ENCODE results near the gene SNURF.
"Not testable (repeated sequence)": the region's sequence is repeated elsewhere in the genome, so short reads cannot be mapped to it uniquely, and the experiment has no call there.

SNURF gene

DNA sequence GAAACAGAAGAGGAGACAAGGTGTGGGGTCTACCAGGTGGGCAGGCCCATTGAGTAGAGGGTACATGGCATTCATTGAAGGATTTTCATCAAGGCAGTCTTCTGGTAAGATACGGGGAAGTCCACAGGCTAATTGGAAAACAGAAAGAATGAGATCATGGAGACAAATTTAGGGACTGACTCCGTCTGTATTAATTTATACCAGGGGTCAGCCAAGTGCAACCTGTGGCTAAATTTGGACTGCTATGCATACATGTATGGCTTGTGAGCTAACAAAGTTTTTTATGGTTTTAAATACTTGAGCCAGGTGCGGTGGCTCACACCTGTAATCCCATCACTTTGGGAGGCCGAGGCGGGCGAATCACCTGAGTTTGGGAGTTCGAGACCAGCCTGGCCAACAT lies 21.1 kb upstream of the SNURF start:
- no peak for TF ChIP-seq CTCF (IDR thresholded peaks at IDR 0.05; ENCODE audit: extremely low read depth, missing control alignments)
- no peak for DNase-seq (ENCODE audit: low spot score)

- not testable (repeated sequence) for DNase-seq (ENCODE audit: low spot score)
Measured at GRCh38 chr15:24938224-24938623, 16.6 kb upstream of the SNURF start.

- no peak for DNase-seq (ENCODE audit: low spot score)
- TF ChIP-seq CTCF (IDR thresholded peaks at IDR 0.05; ENCODE audit: extremely low read depth, missing control alignments): no peak
Measured at GRCh38 chr15:24940236-24940635, 14.6 kb upstream of the SNURF start.

GRCh38 chr15:24943361-24943760 lies 11.4 kb upstream of the SNURF start:
- TF ChIP-seq CTCF (IDR thresholded peaks at IDR 0.05; ENCODE audit: extremely low read depth, missing control alignments): no peak
- no peak for DNase-seq (ENCODE audit: low spot score)

DNA sequence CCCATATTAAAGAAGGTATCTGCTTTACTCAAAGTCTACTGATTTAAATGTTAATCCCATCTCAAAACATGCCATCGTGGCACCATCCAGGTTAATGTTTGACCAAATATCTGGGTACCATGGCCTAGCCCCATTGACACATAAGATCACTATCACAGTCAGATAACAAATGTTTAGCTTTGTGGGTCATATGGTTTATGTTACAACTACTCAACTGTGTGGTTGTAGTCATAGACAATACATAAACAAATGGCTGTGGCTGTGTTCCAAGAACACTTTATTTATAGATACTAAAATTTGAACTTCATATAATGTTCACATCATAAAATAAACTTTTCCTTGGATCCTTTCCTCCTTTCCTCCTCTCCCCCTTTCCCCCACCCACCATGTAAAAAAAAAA lies 9.8 kb upstream of the SNURF start:
- DNase-seq (ENCODE audit: low spot score): no peak
- no peak for TF ChIP-seq CTCF (IDR thresholded peaks at IDR 0.05; ENCODE audit: extremely low read depth, missing control alignments)

DNA sequence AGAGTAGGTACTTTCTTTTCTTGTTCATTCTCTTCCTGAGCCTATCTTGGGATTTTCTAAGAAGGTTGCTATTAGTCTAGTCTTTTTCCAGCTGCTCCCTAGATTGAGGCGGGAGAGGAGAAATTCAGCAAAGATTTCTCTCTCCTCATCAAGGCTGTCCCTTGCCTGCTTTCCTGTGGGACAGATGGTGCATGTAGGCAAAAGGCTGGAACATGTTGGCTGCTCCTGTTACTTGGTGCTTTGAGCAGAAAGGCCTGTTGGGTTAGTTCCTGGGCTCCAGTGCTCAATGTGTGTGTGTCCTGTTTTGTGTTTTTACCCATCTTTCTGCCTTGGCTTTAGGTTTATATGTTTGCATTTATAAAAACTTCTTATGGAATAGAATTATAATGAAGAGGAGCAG lies 9.1 kb upstream of the SNURF start:
- no peak for DNase-seq (ENCODE audit: low spot score)
- TF ChIP-seq CTCF (IDR thresholded peaks at IDR 0.05; ENCODE audit: extremely low read depth, missing control alignments): no peak

DNA sequence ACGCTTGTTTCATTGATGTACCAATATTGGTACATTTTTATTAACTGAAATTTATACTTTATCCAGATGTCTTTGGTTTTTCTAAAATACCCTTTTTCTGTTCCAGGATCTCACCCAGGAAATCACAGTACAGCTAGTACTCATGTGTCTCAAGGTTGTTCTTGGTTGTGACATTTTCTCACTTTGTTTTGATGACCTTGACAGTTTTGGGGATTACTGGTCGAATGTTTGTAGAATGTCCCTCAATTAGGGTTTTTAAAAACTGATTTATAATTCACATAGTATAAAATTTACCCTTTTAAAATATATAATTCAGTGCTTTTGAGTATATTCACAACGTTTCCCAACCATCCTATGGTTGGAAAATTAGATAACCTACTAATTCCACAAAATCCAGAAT lies 6.3 kb upstream of the SNURF start:
- no peak for DNase-seq (ENCODE audit: low spot score)
- TF ChIP-seq CTCF (IDR thresholded peaks at IDR 0.05; ENCODE audit: extremely low read depth, missing control alignments): no peak

GRCh38 chr15:24955531-24955921 lies 739 bp downstream of the SNURF start:
- peak; percentile 13 for DNase-seq (ENCODE audit: low spot score)
- TF ChIP-seq CTCF (IDR thresholded peaks at IDR 0.05; ENCODE audit: extremely low read depth, missing control alignments): no peak
